ENCODE data around the gene KLK1. TPM values are rescaled to one million over a fixed set of nuclear protein-coding genes. Genes with fewer than 3 reads are reported as not detected.

Gene KLK1
- total RNA-seq, 4 donors from 2014 or later, result 1.0 to 1.4 (median 1.3) TPM; not detected in 1

DNA sequence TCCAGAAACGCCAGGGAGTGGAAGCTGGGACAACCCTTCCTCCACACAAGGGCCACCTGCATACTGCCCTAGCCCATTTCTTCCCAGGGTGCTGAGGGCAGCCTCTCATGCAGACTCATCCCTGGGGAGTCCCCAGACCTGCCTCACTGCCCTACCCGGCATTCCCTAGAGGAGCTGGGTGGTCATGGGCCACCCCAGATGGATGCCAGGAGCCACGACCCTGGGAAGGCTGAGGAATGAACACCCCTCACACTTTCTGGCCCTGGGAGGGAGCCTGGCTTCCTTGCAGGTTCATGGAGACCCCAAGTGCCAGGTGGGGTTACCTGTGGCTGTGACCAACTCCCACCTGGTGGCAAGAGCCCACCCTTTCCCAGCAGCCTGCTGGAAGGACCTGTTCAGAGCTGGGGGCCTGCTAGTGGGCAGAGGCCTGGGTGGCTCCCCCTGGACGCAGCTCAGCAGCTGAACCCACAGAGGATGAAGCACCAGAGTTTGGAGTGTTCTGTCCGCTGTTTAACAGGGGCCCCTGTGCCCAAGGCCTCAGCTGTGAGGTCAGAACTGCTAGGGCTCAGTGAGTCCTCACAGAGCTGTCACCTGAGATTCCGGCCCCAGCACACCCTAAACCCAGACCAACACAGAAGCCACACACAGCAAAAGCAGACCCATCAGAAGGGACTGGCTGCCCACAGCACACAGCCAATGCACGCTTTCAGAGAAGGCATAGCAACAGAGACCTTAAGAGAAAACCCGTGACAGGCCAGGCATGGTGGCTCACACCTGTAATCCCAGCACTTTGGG is 26.8 kb downstream of the KLK1 start:
- ATAC-seq (ENCODE audit: low FRiP score) (no peak), DNase-seq (ENCODE audit: low spot score) (no peak)
- TF ChIP-seq, protein P1, sequence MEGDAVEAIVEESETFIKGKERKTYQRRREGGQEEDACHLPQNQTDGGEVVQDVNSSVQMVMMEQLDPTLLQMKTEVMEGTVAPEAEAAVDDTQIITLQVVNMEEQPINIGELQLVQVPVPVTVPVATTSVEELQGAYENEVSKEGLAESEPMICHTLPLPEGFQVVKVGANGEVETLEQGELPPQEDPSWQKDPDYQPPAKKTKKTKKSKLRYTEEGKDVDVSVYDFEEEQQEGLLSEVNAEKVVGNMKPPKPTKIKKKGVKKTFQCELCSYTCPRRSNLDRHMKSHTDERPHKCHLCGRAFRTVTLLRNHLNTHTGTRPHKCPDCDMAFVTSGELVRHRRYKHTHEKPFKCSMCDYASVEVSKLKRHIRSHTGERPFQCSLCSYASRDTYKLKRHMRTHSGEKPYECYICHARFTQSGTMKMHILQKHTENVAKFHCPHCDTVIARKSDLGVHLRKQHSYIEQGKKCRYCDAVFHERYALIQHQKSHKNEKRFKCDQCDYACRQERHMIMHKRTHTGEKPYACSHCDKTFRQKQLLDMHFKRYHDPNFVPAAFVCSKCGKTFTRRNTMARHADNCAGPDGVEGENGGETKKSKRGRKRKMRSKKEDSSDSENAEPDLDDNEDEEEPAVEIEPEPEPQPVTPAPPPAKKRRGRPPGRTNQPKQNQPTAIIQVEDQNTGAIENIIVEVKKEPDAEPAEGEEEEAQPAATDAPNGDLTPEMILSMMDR (IDR thresholded peaks at IDR 0.05), result no peak

DNA sequence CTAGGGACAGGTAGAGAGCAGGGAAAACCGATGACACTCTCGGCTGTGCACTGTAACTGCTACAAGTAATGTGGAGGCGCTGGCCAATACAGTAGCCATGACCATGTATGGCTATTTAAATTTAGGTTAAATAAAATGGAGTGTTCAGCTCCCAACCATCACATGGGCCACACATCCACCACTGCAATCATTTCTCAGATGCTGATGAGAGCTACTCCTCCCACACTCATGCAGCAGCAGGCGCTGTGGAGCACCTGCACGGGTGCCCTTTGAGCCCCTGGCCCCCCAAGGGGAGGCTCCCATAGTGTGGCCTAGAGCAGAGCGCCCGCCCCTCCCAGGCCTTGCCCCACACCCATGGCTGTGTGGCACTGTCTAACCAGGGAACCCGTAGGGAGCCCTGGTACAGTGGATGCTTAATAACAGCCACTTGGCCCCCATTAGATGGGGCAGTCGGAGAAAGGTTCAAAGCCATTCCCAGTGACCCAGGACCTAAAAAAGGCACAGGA is 27.4 kb downstream of the KLK1 start:
- TF ChIP-seq, protein P1 (IDR thresholded peaks at IDR 0.05), result no peak
- ATAC-seq (ENCODE audit: low FRiP score), result no peak
- DNase-seq (ENCODE audit: low spot score), result no peak

- TF ChIP-seq, protein P1 (IDR thresholded peaks at IDR 0.05), result no peak
- DNase-seq (ENCODE audit: low spot score), result no peak
- ATAC-seq (ENCODE audit: low FRiP score), result no peak
Measured at GRCh38 chr19:50795664-50796073, 27.9 kb downstream of the KLK1 start.

- TF ChIP-seq, protein P1 (IDR thresholded peaks at IDR 0.05), result no peak
- ATAC-seq (ENCODE audit: low FRiP score) (no peak), DNase-seq (ENCODE audit: low spot score) (no peak)
Measured at GRCh38 chr19:50794876-50795663, 28.5 kb downstream of the KLK1 start.

GRCh38 chr19:50794074-50794875 is 29.3 kb downstream of the KLK1 start:
- TF ChIP-seq, protein P1 (IDR thresholded peaks at IDR 0.05), result no peak
- no peak for ATAC-seq (ENCODE audit: low FRiP score)

DNA sequence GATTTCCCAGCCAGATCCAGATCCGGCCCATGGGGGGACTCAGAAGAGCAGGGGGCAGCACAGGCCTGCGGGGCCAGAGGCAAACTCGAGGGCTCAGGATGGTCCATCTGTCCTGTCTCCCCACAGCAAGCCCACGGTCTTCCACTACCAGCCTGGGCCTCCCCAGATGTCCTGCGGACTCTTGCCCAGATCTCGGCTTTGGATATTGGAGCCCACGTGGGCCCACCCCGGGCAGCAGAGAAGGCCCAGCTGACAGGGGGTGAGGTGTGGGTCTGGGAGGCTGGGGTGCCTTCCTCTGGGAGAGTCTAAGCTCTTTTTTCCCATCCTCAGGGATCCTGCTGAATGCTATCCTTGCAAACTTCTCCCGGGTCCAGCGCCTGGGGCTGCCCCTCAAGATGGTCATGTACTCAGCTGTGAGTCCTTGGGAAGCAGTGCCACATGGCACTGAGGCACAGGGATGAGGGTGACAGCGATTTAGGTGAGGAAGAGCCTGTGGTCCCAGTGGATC is 30.0 kb downstream of the KLK1 start:
- TF ChIP-seq, protein P1 (IDR thresholded peaks at IDR 0.05), result no peak
- DNase-seq (ENCODE audit: low spot score) (no peak), ATAC-seq (ENCODE audit: low FRiP score) (no peak)

More at GRCh38 chr19:50794074-50794875, 29.3 kb downstream of the KLK1 start:
- DNase-seq (ENCODE audit: low spot score), result no peak

Measured in omental fat pad (tissue), 4 donors.